Erythroblast (primary cell): ENCODE results near the gene PCDH9.

Experiments
- GATA1 ChIP-seq: IDR thresholded peaks from 2 replicates; pipeline ENCODE4 v1.6.1; 2011; ENCODE audit warnings: low read depth, mild to moderate bottlenecking, control low read depth, low read length, moderate library complexity
- POLR2A ChIP-seq: IDR thresholded peaks from 2 replicates; pipeline ENCODE4 v1.6.1; 2011; ENCODE audit warnings: mild to moderate bottlenecking, low read length

- TF ChIP-seq POLR2A (no peak), GATA1 (no peak)
Observed at GRCh38 chr13:67146523-67147130, 83.5 kb downstream of the PCDH9 start.
